Measurements from ENCODE around the gene SLC2A11. TPM values are rescaled to one million over a fixed set of nuclear protein-coding genes. Genes with fewer than 3 reads are reported as not detected.
"Not testable (repeated sequence)": the region's sequence is repeated elsewhere in the genome, so short reads cannot be mapped to it uniquely, and the experiment has no call there.

The SLC2A11 gene
- total RNA-seq, 1 experiment from 2014 or later, result 26.9 TPM

DNA sequence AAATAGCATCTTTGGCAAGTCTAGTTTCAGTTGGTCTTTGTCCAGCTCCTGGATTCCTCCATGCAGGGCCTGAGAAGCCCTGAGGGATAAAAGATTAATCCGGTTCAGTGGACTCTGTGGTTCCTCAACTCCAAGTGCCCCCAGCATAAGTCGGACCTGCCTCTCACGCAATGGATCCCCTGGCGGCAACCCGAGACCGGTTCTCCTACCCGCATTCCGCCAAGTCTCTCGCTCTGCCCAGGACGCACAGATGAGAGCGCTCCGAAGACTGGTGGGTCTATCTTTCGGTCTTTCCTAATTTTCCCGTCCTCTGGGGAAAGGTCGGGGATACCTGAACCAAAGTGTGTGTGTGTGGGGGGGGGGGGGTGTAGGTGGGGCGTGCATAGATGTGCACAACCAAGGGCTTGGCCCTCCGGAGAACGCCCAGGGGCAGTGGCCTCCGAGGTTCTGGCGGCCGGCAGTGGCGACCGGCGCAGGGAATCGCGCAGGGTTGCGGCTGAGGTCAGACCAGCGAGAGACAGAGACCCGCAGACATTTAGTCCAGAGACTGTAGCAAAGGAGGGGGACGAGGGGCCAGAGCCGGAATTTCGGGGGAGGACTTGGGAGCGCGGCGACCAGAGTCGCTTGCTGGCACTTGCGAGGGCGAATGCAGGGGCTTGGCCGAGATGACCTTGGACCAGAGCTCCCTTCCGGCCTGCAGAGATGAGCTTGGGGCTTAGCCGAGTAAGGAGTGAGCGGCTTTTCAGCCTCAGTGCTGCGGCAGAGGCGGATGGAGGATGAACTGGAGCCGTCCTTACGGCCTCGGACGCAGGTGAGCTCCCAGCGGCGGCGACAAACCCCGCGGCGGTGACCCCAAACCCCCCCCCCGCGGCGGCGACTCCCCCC, 712 bp upstream of the SLC2A11 start:
- Histone ChIP-seq H3F3A (ENCODE audit: insufficient read depth, low read depth) (peaks cover 16% of the 10 kb centered on the region; the same call in 1 of the 2 replicates), H3K4me3 (peak overlapping the region; percentile 77), H3K27me3 (ENCODE audit: insufficient read depth, low read depth) (no peaks in the 10 kb centered on the region), H3K4me1 (replicated peaks; ENCODE audit: insufficient read depth) (peaks cover 10% of the 10 kb centered on the region; the same call in 1 of the 2 replicates), H3K27ac (peak overlapping the region; percentile 86), H3K9me3 (ENCODE audit: insufficient read depth, low read depth) (no peaks in the 10 kb centered on the region), H4K20me1 (ENCODE audit: insufficient read depth) (no peaks in the 10 kb centered on the region), H2AFZ (peak overlapping the region; percentile 85), H3K4me2 (peak overlapping the region; percentile 80), H3K79me2 (ENCODE audit: low read depth) (peaks cover 20% of the 10 kb centered on the region), H3K9me2 (ENCODE audit: insufficient read depth) (no peaks in the 10 kb centered on the region), H3K36me3 (ENCODE audit: low read depth) (no peaks in the 10 kb centered on the region)
- intact Hi-C loops (cut with micrococcal nuclease; ENCODE audit: unreplicated experiment), result loop anchor here (5.0 kb wide), 1 partner anchor 90 kb away; the partner anchor contains the start of gene CHCHD10
- CTCF ChIA-PET, result interaction anchor here (0.6 to 1.3 kb wide), 5 partner anchors 84 to 1931 kb away, joined by 3 to 9 read pairs (median 4); partner anchors contain the start of gene MMP11
- no peak for TF ChIP-seq EZH2 (IDR thresholded peaks at IDR 0.05; ENCODE audit: low read depth)
- TF ChIP-seq CTCF (conservative IDR thresholded peaks at IDR 0.05), result no peak; the same call in 1 of the 2 replicates
- BruUV-seq (replicated peaks), result no TSS peak
- POLR2A ChIA-PET (ENCODE audit: unreplicated experiment), result interaction anchor here (0.6 to 1.0 kb wide), 7 partner anchors 21 to 288 kb away, joined by 3 to 22 read pairs (median 8); partner anchors contain the start of genes MIF and ZNF70
- peak; percentile 72 to 90 for DNase-seq

DNA sequence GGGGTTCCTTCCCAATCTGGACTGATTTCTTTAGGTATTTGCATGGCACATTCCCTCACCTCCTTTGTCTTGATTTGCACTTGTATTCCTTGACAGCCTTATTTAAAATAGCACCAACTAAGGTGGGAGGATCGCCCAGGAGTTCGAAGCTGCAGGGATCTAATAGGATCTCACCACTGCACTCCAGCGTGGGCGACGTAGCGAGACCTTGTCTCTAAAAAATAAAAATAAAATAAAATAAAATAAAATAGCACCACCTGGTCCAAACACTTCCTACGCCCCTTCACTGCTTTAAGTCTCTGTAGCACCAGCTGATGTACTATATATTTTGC, 775 bp downstream of the SLC2A11 start:
- CTCF ChIA-PET, result no interaction called here
- H2AFZ ChIP-seq, result peak overlapping the region; percentile 86

DNA sequence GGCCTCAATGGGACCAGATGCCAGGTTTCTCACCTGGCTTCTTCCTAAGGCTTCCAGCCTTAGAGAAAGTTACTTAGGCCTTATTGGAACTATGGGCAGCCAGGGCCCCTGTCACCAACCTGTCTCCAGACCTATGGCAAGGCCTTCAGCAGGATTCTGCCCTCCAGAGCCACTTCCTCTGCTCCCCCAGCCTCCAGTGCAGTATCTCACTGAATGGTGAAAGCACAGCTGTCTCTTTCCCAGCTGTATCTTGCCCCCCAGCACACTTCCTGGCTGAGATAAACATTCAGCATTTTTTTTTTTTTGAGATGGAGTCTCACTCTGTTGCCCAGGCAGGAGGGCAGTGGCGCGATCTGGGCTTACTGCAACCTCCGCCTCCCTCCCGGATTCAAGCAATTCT, 1.5 kb downstream of the SLC2A11 start:
- no peaks in the 10 kb centered on the region for H3K9me2 ChIP-seq (ENCODE audit: insufficient read depth)
- no peak overlapping the region for H3K4me2 ChIP-seq
- no peaks in the 10 kb centered on the region for H4K20me1 ChIP-seq (ENCODE audit: insufficient read depth)
- no peaks in the 10 kb centered on the region for H3K9me3 ChIP-seq (ENCODE audit: insufficient read depth, low read depth)
- no peaks in the 10 kb centered on the region for H3K36me3 ChIP-seq (ENCODE audit: low read depth)
- peaks cover 20% of the 10 kb centered on the region for H3K79me2 ChIP-seq (ENCODE audit: low read depth)
- H2AFZ ChIP-seq, result no peak overlapping the region
- ChIA-PET CTCF (no interaction called here), POLR2A (ENCODE audit: unreplicated experiment) (no interaction called here)
- peaks cover 4% of the 10 kb centered on the region; the same call in 1 of the 2 replicates for H3K4me1 ChIP-seq (replicated peaks; ENCODE audit: insufficient read depth)
- peaks cover 12% of the 10 kb centered on the region; the same call in 1 of the 2 replicates for H3F3A ChIP-seq (ENCODE audit: insufficient read depth, low read depth)
- H3K4me3 ChIP-seq, result no peak overlapping the region
- DNase-seq, result no peak
- intact Hi-C loops (cut with micrococcal nuclease; ENCODE audit: unreplicated experiment), result loop anchor here (5.0 kb wide), 1 partner anchor 92 kb away; the partner anchor contains the start of gene CHCHD10
- no peaks in the 10 kb centered on the region for H3K27me3 ChIP-seq (ENCODE audit: insufficient read depth, low read depth)
- TF ChIP-seq CTCF (conservative IDR thresholded peaks at IDR 0.05) (no peak), EZH2 (IDR thresholded peaks at IDR 0.05; ENCODE audit: low read depth) (no peak)
- BruUV-seq (replicated peaks), result no TSS peak
- H3K27ac ChIP-seq, result no peak overlapping the region

More for the DNA sequence above, 775 bp downstream of the SLC2A11 start:
- Histone ChIP-seq H3K79me2 (ENCODE audit: low read depth) (peaks cover 20% of the 10 kb centered on the region), H3K9me2 (ENCODE audit: insufficient read depth) (no peaks in the 10 kb centered on the region), H3K4me1 (replicated peaks; ENCODE audit: insufficient read depth) (peaks cover 5% of the 10 kb centered on the region; the same call in 1 of the 2 replicates), H4K20me1 (ENCODE audit: insufficient read depth) (no peaks in the 10 kb centered on the region), H3K4me3 (peak overlapping the region; percentile 77), H3F3A (ENCODE audit: insufficient read depth, low read depth) (peaks cover 12% of the 10 kb centered on the region; the same call in 1 of the 2 replicates), H3K27me3 (ENCODE audit: insufficient read depth, low read depth) (no peaks in the 10 kb centered on the region), H3K36me3 (ENCODE audit: low read depth) (no peaks in the 10 kb centered on the region), H3K4me2 (peak overlapping the region; percentile 80), H3K27ac (no peak overlapping the region), H3K9me3 (ENCODE audit: insufficient read depth, low read depth) (no peaks in the 10 kb centered on the region)
- no TSS peak for BruUV-seq (replicated peaks)
- intact Hi-C loops (cut with micrococcal nuclease; ENCODE audit: unreplicated experiment), result loop anchor here (5.0 kb wide), 1 partner anchor 91 kb away; the partner anchor contains the start of gene CHCHD10
- no peak for TF ChIP-seq CTCF (conservative IDR thresholded peaks at IDR 0.05)
- POLR2A ChIA-PET (ENCODE audit: unreplicated experiment), result no interaction called here
- DNase-seq, result no peak

GRCh38 chr22:23860187-23860586, 2.5 kb downstream of the SLC2A11 start:
- POLR2A ChIA-PET (ENCODE audit: unreplicated experiment); H2AFZ ChIP-seq; H3K27me3 ChIP-seq (ENCODE audit: insufficient read depth, low read depth); H3K4me3 ChIP-seq; H3K4me1 ChIP-seq (replicated peaks; ENCODE audit: insufficient read depth); H3K4me2 ChIP-seq; BruUV-seq (replicated peaks); H3K9me3 ChIP-seq (ENCODE audit: insufficient read depth, low read depth); CTCF ChIA-PET; DNase-seq; H3K9me2 ChIP-seq (ENCODE audit: insufficient read depth); H3K36me3 ChIP-seq (ENCODE audit: low read depth); H3K27ac ChIP-seq; H4K20me1 ChIP-seq (ENCODE audit: insufficient read depth): not testable (repeated sequence)
- Histone ChIP-seq H3F3A (ENCODE audit: insufficient read depth, low read depth) (peaks cover 12% of the 10 kb centered on the region; the same call in 1 of the 2 replicates), H3K79me2 (ENCODE audit: low read depth) (peaks cover 20% of the 10 kb centered on the region)
- intact Hi-C loops (cut with micrococcal nuclease; ENCODE audit: unreplicated experiment), result loop anchor here (5.0 to 10.0 kb wide), 2 partner anchors 325 to 397 kb away; partner anchors contain the start of gene SUSD2
